Stimulated activated CD8-positive, alpha-beta memory T cell treated with anti-CD3 and anti-CD28 coated beads, Interleukin-7, amount 100 ng/mL, for 4 hours (primary cell): ENCODE results near the gene USP48.
"Not testable (repeated sequence)": the region's sequence is repeated elsewhere in the genome, so short reads cannot be mapped to it uniquely, and the experiment has no call there.

Experiments used
- DNase-seq, 2 donors: peaks; one replicate each; pipeline ENCODE4 v3.0.0-alpha.2; 2020; ENCODE audit warnings: low read depth in 2 of 2

Gene USP48

GRCh38 chr1:21701401-21701800 is 81.5 kb downstream of the USP48 start:
- no peak for DNase-seq

GRCh38 chr1:21700094-21700493 is 82.9 kb downstream of the USP48 start:
- no peak for DNase-seq

GRCh38 chr1:21696931-21697330 is 86.0 kb downstream of the USP48 start:
- no peak for DNase-seq

GRCh38 chr1:21693732-21694131 is 89.2 kb downstream of the USP48 start:
- DNase-seq, result no peak

- DNase-seq, result no peak
Observed at GRCh38 chr1:21691739-21692138, 91.2 kb downstream of the USP48 start.

GRCh38 chr1:21689661-21690372 is 93.1 kb downstream of the USP48 start:
- DNase-seq, result no peak

- no peak for DNase-seq
Observed at GRCh38 chr1:21687081-21687529, 95.8 kb downstream of the USP48 start.

GRCh38 chr1:21685946-21686678 is 96.8 kb downstream of the USP48 start:
- no peak for DNase-seq

- DNase-seq, result no peak
Observed at GRCh38 chr1:21681426-21681825, 101.5 kb downstream of the USP48 start.

- DNase-seq, result no peak
Observed at GRCh38 chr1:21680918-21681317, 102.0 kb downstream of the USP48 start.

- no peak for DNase-seq
Observed at GRCh38 chr1:21680381-21680780, 102.6 kb downstream of the USP48 start.

- no peak for DNase-seq
Observed at GRCh38 chr1:21677168-21677567, 105.8 kb downstream of the USP48 start.

GRCh38 chr1:21674957-21675356 is 108.0 kb downstream of the USP48 start:
- no peak for DNase-seq

GRCh38 chr1:21673853-21674252 is 109.1 kb downstream of the USP48 start:
- DNase-seq, result not testable (repeated sequence)

GRCh38 chr1:21673277-21673780 is 109.6 kb downstream of the USP48 start:
- DNase-seq, result no peak

- DNase-seq, result no peak
Observed at GRCh38 chr1:21672478-21673276, 110.3 kb downstream of the USP48 start.

GRCh38 chr1:21671915-21672314 is 111.0 kb downstream of the USP48 start:
- no peak for DNase-seq

- no peak for DNase-seq
Observed at GRCh38 chr1:21670956-21671902, 111.7 kb downstream of the USP48 start.

- DNase-seq, result no peak
Observed at GRCh38 chr1:21670059-21670881, 112.7 kb downstream of the USP48 start.
